ENCODE measurements around the gene HJURP.

DNA sequence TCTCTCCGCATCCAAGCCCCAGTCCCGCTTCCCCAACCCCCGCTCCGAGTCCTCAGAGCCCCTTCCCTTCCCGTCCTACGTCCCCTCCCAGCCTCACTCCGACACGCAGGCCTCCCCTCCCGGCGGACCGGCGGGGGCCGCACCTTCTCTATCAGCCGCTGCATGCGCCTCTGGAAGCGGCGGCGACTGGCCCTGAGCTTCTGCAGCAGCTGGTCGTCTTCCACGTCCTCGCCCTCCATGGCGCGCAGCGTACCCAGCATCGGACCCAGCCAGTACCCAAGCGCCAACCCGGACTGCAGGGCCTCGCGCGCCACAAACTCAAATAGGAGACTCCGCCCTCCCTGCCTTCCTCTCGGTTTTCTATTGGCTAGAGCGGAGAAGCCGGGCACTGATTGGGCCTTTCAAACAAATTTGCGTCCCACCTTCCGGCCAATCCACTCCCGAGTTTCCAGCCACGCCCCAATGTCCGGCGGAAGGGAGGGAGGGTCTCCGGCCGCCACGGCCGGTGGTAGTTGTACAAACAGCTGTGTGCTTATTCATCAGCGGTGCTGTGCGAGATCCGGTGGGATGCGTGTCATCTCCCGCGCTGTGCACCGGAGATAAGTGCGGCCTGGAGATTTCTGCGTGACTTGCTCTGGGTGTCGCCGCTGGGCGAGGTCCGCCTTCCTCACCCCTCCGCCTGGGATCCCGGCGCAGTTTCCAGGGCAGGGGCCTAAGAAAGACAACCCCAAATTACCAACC is at the start of gene HJURP:
- TF ChIP-seq, protein P1, sequence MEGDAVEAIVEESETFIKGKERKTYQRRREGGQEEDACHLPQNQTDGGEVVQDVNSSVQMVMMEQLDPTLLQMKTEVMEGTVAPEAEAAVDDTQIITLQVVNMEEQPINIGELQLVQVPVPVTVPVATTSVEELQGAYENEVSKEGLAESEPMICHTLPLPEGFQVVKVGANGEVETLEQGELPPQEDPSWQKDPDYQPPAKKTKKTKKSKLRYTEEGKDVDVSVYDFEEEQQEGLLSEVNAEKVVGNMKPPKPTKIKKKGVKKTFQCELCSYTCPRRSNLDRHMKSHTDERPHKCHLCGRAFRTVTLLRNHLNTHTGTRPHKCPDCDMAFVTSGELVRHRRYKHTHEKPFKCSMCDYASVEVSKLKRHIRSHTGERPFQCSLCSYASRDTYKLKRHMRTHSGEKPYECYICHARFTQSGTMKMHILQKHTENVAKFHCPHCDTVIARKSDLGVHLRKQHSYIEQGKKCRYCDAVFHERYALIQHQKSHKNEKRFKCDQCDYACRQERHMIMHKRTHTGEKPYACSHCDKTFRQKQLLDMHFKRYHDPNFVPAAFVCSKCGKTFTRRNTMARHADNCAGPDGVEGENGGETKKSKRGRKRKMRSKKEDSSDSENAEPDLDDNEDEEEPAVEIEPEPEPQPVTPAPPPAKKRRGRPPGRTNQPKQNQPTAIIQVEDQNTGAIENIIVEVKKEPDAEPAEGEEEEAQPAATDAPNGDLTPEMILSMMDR (IDR thresholded peaks at IDR 0.05) = no peak
- TF ChIP-seq POLR2A (IDR thresholded peaks at IDR 0.05) = peak in 1 of 4 donors; percentile 54
